ENCODE results near the gene CRYBG1.
"Not testable (repeated sequence)": the region's sequence is repeated elsewhere in the genome, so short reads cannot be mapped to it uniquely, and the experiment has no call there.

CRYBG1 gene

GRCh38 chr6:106557837-106558236, 197.3 kb downstream of the CRYBG1 start:
- no peak for DNase-seq

GRCh38 chr6:106558364-106558763, 197.8 kb downstream of the CRYBG1 start:
- DNase-seq = no peak

DNA sequence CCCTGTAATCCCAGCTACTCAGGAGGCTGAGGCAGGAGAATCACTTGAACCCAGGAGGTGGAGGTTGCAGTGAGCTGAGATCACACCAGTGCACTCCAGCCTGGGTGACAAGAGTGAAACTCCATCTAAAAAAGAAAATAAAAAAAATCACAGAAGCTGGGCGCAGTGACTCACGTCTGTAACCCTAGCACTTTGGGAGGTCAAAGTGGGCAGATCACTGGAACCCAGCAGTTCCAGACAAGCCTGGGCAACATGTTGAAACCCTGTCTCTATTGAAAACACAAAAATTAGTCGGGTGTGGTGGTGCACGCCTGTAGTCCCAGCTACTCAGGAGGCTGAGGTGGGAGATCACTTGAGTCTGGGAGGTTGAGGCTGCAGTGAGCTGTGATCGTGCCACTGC, 199.1 kb downstream of the CRYBG1 start:
- DNase-seq = not testable (repeated sequence)

DNA sequence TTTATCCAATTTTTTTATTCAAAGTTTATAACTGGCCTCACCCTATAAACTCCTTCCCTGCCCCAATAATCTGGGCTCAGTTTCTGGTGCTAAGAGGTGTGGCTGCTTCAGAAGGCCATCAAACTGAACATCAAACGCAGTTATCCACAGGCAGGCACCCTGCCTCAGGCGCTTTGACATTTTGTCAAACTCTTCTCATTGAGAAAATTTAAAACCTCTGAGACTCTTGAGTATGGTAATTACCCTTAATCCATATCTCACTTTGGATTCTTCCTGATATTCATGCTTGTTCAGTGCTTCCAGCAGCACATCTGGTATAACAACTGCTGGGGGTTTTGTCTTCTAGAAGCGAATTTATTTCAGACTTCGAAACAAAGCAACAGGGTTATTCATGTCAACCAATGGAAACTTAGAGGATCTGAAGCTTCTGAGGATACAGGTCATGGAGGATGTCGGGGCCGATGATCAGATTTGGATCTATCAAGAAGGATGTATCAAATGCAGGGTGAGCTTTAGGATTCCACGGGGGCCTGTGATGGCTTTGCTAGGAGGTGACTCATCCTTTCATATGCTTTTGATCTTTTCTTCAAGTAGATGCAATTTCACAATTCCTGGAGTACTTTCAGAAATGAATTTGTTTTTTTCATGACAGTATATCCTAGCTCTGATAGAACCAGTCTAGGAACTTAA, 200.6 kb downstream of the CRYBG1 start:
- no peak for DNase-seq

DNA sequence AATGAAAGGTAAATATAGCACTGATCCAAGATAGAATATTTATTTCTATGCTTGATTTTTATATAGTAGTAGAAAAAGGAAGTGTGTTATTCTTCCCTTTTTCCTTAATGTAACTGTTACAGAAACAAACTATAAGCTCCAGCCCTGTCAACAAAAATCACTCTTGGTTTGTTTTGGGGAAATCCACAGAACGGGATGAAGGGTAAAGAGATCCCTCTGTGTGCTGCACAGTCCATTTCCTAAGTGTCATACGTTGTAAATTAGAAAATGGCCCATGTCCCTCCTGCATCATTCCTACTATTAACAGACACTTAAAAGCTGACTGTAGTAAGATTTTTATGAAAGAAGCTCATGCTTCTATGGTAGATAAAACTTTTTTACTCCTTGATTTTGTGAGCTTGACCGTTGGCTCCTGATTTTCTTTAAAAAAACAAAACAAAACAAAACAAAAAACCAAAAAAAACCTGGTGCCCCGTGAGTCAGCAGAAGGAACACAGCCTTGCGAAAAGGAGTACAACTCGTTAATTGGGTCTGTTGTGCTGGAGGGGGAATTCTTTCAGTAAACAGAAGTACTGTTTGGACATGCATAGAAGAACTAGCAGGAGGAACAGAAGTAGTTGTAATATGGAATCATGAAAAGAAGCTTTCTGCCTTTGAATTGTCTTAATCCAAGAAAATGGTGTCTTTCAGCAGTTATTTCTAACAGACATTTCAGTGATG, 201.3 kb downstream of the CRYBG1 start:
- no peak for DNase-seq

DNA sequence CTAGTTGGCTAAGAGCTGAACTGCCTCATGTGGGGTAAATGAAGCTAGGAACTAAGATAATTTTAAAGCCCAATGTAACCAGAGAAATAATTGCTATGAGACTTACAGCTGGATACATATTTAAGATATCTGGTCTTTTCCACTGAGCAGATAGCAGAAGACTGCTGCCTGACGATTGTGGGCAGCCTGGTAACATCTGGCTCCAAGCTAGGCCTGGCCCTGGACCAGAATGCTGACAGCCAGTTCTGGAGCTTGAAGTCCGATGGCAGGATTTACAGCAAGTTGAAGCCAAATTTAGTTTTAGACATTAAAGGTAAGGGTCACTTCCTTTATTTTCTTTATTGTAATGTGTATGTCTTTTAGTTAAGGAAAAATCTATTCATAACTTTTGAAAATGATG, 203.1 kb downstream of the CRYBG1 start:
- peak; percentile 26 for DNase-seq

- DNase-seq = no peak
Measured at GRCh38 chr6:106564476-106564875, 204.0 kb downstream of the CRYBG1 start.

DNA sequence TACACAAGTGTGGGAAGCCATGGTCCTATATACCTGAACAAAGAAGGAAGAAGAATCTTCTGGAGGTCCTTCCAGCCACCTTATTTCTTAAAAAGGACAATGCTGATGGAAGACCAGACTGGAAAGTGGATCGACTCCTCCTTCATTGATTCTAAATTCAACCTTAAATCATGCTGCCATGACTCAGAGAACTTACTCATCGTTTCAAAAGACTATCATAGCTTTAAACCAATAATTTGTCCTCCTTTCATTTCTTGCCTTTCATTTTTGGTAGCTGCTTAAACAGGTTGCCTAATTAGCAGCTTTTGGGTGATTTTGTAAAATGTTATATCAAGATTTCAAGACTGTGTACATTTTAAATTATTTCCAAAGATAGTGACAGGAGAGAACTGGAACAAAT, 208.0 kb downstream of the CRYBG1 start:
- no peak for DNase-seq

DNA sequence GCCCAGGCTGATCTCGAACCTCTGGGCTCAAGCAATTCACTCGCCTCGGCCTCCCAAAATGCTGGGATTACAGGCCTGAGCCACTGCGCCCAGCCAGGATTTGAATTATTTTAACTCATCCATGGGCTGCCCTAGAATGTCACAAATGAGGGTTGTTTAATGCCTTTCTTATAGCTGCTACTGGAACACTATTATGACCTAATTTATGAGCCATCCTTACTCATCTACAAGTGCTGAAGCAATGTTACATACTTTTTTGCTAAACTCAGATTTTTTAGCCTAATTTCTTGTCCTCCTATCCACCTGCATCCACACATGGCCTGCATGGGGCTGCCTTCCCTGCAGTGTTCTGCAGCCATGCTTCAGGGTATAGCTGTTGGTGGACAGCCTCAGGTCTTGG, 208.9 kb downstream of the CRYBG1 start:
- no peak for DNase-seq

DNA sequence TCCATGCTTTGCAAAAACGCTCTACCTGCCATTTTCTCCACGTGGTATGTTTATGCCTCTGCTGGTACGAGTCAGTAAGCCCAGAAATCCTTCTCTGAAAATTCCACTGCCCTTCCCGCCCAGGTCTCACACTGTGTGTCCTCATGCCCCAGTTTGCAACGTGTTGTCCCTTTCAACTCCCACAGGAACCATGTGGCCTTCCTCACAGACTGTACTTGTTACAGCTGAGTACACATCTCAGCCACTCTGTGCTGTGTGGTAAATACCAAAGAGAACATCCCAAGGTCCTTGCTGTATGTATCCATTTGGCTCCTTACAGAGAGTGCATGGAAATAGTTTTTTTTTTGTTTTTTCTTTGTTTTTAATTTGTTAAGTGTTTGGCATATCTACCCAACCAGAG, 211.9 kb downstream of the CRYBG1 start:
- DNase-seq = no peak

GRCh38 chr6:106572875-106573585, 212.5 kb downstream of the CRYBG1 start:
- DNase-seq = no peak

GRCh38 chr6:106574741-106575458, 214.4 kb downstream of the CRYBG1 start:
- DNase-seq = peak; percentile 39

GRCh38 chr6:106579281-106579680, 218.8 kb downstream of the CRYBG1 start:
- DNase-seq = no peak

GRCh38 chr6:106581468-106581867, 221.0 kb downstream of the CRYBG1 start:
- DNase-seq = no peak

GRCh38 chr6:106586815-106587415, 226.4 kb downstream of the CRYBG1 start:
- no peak for DNase-seq

DNA sequence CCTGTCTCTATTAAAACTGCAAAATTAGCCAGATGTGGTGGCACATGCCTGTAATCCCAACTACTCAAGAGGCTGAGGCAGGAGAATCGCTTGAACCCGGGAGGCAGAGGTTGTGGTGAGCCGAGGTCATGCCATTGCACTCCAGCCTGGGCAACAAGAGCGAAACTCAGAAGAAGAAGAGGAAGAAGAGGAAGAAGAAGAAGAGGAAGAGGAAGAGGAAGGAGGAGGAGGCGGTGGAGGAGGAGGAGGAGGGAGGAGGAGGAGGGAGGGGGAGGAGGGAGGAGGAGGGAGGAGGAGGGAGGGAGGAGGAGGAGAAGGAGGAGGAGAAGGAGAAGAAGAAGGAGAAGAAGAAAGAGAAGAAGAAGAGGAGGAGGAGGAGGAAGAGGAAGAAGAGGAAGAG, 228.4 kb downstream of the CRYBG1 start:
- not testable (repeated sequence) for DNase-seq

DNA sequence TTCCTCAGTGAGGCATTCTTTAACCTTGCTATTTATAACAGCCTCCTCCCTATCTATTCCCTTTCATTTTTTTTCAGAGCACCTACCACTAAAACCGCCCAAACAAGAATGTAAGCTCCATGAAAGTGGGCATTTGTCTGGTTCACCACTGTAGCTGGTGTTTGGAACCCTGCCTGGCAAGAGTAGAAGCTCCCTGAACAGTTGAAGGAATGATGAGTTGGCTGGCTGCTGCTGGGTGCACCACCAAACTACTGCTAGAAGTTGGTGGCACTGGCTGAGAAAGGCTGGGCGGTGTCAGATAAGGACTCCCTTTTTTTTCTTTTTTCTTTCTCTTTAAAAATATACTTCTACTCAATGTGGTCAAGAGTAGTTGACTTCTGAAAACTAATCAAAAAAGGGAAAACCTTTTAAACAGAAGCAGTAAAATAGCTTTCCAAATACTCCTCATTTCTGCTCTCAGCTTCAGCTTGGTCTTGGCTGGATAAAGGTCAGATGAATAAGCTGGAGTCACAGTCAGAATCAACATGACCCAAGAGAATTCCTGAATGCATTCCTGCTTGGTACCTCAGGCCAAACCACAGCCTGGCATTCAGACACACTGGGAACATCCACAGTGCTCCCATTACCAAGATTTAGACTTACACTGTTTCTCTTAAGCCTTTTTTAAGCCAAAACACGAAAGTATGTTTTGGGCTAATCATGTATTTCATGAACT, 230.8 kb downstream of the CRYBG1 start:
- no peak for DNase-seq

GRCh38 chr6:106599440-106599839, 238.9 kb downstream of the CRYBG1 start:
- DNase-seq = no peak

DNA sequence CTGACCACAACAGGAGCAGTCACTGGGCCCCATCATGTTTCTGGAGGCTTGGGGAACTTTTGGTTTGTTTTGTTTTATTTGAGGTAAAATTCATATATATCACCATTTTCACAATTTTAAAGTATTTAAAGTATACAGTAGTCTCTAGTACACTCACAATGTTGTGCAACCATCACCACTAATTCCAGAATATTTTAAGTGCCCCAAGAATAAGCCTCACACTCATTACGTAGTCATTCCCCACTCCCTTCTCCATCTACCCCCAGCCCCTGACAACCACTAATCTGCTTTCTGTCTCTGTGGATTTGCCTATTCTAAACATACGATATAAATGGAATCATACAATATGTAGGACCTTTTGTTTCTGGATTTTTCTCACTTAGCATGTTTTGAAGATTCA, 239.8 kb downstream of the CRYBG1 start:
- no peak for DNase-seq

DNA sequence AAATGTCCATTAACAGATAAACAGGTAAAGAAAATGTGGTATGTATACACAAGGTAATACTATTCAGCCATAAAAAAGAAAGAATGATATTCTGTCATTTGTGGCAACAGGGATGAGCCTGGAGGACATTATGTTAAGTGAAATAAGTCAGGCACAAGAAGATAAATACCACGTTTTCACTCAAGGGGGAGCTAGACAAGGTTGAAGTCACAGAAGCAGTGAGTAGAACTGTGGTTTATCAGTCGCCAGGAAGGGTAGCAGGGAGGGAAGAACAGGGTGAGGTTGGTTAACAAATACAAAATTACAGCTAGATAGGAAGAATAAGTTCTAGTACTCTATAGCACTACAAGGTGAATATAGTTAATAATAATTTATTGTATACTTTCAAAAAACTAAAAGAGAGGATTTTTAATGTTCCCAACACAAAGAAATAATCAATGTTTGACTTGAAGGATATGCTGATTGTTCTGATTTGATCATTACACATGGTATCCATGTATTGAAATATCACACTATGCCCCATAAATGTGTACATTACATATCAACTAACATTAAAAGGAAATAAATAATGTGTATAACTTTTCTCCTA, 247.7 kb downstream of the CRYBG1 start:
- DNase-seq = no peak

- DNase-seq = peak; percentile 58
Measured at GRCh38 chr6:106609699-106610098, 249.2 kb downstream of the CRYBG1 start.

- DNase-seq = no peak
Measured at GRCh38 chr6:106611030-106611429, 250.5 kb downstream of the CRYBG1 start.
